DMS153 treated with DMSO at 0.1 percent for 48 hours (cell line): ENCODE measurements around the gene KRTAP13-2.

Source experiments
- DNase-seq: peaks from one replicate; lab custom pipeline; 2025; ENCODE audit not compliant: unreplicated experiment; lab: John Stamatoyannopoulos, UW

KRTAP13-2 gene, protein sequence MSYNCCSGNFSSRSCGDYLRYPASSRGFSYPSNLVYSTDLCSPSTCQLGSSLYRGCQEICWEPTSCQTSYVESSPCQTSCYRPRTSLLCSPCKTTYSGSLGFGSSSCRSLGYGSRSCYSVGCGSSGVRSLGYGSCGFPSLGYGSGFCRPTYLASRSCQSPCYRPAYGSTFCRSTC

GRCh38 chr21:30372139-30372770 lies at the start of gene KRTAP13-2:
Gene KRTAP13-2 (minus strand): TSS chr21:30372271. CDS start chr21:30372213, 58 bp downstream.
- DNase-seq, result no peak

DNA sequence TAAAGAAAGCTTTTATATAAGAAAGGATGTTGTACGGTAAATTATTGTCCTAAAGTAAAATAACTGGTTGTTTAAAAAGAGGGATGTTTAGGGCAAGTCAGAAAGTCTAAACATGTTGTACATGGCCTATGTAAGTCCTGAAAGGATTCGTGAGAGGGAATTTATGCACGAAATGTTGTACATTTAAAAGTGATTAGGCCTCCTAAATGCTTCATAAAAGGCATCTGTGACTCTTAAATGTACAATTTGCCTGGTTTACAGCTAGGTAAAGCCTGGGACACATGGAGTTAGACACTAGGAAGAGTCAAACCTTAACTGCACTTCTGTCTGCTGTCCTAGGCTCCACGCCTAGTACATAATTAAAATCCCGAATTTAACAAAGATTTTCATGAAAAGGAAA lies 43.9 kb upstream of the KRTAP13-2 start:
- no peak for DNase-seq

DNA sequence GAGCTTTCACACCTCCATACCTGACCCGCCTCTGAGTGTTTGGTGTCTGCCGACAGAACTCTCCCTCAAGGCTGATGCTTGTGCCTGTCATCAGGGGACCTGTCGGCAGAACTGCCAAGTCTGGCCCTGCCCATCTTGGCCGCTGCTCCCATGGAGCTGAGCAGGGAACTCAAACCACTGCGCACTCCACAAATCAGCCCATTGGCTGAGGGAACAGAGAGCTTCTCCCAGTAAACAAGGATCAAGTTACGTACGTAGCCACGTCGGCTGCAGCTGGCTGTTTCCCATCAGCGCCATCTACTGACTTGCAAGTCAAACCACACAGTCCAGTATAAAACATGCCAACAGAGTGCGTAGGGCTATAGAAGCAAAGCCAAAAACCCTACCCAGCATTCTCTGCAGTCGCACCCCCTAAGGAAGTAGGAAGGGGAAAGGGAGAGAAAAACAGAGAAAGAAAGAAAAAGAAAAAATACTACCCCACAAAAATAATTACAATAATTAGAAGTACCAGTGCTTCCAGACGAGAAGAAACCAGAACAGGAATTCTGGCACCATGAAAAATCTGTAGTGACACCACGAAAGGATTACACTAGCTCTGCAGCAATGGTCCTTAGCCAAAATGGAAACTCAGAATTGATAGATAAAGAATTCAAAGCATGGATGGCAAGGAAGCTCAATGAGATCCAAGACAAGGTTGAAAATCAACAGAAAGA lies 36.9 kb upstream of the KRTAP13-2 start:
- peak; percentile 69 for DNase-seq

GRCh38 chr21:30395731-30396130 lies 23.7 kb upstream of the KRTAP13-2 start, which contains the start of gene KRTAP13-1:
Gene KRTAP13-1 (plus strand): TSS chr21:30396031. CDS start chr21:30396087, 56 bp downstream.
- no peak for DNase-seq

GRCh38 chr21:30391492-30392025 lies 19.5 kb upstream of the KRTAP13-2 start:
- no peak for DNase-seq

- no peak for DNase-seq
These were observed 10.1 kb upstream of the KRTAP13-2 start for GRCh38 chr21:30382201-30382600.

GRCh38 chr21:30355906-30356305 lies 16.2 kb downstream of the KRTAP13-2 start:
- no peak for DNase-seq

GRCh38 chr21:30354308-30355005 lies 17.6 kb downstream of the KRTAP13-2 start:
- DNase-seq, result no peak

DNA sequence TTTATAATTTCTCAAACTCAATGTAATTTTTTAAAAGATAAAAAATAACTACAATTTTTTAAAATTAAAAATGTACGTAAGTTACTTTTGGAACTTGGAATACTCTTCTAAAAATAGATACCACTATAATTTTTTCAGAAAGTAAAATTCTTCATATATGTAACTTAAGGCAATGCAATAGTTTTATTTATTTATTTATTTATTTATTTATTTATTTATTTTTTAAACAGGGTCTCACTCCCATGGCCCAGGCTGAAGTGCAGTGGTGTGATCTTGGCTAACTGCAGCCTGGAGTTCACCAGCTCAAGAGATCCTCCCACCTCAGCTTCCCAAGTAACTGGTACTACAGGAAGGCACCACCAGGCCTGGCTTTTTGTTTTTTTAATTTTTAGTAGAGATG lies 20.5 kb downstream of the KRTAP13-2 start:
- DNase-seq, result no peak

DNA sequence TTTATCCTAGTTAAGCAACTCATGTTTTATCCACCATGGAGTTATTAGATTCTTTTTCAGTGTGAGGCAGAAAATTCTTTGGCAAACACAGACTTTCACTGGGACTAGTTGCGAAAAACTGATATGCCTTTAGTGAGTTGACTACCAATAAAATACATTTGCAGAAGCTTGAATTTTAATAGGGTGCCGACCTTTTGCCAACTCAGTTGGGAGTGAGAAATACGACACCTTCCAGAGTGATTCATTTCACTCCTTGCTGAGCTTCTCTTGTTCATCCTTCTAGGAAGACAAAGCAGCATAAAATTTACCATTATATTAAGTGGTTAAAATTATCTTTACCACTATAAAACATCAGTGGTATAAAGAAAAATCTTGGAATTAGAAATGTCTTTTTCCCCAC lies 22.5 kb downstream of the KRTAP13-2 start:
- no peak for DNase-seq

GRCh38 chr21:30348506-30348905 lies 23.6 kb downstream of the KRTAP13-2 start, which contains the start of gene KRTAP23-1:
Gene KRTAP23-1 (minus strand): TSS chr21:30348606. CDS start chr21:30348606, 0 bp downstream.
- no peak for DNase-seq

GRCh38 chr21:30345014-30345413 lies 27.1 kb downstream of the KRTAP13-2 start:
- DNase-seq, result no peak

DNA sequence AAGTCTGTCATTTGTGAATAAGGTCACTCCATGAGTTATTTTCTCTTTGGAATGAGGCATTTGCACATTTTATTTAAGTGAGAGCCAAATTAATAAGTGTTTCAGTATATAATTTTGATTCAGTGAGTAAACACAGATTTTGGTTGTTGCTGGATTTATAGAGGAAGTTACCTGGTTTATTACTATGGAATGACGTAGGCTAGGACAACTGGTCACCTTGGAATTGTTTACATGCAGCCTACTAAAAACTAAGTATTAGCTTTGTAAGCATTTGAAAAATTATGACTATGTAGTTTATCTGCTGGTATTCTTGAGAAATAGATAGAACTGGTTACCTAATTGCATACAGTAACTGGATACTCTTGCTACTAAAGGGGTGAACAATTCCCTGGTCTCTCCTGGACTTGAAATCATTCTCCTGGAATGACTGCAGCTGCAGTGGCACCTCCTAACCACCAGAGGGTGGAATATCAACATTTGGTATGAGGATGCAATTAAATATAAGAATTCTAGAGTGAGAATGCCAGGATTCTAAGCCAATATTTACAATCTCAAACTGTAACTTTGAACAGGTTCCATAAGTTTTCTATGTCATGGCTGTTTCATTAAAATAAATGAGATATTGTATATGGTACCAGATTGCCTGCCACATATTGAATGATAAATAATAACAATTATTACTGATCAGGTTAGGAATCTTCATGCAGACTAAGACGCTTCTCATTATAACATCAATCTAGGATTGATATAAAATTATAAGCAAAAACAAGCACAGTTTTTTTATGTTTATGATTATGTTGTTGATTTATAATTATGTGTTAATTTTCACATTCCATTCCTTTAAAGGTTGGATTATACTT lies 31.1 kb downstream of the KRTAP13-2 start:
- peak; percentile 3 for DNase-seq

- DNase-seq, result no peak
These were observed 33.4 kb downstream of the KRTAP13-2 start for GRCh38 chr21:30338717-30339116.

DNA sequence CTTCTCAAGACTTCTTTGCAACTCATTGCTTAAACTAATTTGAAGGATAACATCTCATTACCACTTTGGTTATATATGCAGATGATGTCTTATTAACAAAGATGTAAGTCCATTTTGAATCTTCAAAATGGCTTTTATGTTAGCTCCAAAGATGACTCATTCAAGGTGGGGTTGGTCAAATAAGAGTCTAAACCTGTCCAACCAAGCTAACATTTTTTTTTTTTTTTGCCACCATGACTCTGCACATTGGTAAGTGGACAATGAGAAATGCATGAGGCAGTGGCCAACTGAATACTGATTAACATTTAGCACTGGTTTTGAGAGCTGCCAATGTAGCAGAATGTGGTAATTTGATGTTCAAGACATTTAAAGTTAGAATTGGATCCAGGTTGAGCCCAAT lies 34.3 kb downstream of the KRTAP13-2 start:
- no peak for DNase-seq

- DNase-seq, result no peak
These were observed 34.8 kb downstream of the KRTAP13-2 start, which contains the start of gene KRTAP27-1 for GRCh38 chr21:30337276-30337744. Gene KRTAP27-1 (minus strand): TSS chr21:30337694. CDS start chr21:30337668, 26 bp downstream.

DNA sequence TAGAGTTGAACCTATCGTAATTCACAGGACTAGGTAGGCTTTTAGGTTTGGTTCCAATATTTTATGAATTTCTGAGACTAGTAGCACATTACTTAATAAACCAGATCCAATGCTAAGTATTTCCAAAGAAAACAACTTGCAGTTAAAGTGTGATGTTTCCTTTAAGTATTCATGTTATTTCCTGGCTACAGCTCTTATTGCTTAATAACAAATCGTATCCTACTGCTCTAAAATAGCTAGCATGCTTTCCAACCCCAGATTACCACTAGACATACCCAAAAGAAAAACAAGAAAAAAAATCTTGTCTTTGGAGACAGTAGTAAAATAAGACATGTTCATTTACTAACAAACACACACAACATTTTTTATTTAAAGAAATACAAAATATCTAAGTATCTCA lies 35.5 kb downstream of the KRTAP13-2 start:
- DNase-seq, result no peak

GRCh38 chr21:30333736-30334135 lies 38.3 kb downstream of the KRTAP13-2 start:
- DNase-seq, result no peak

- DNase-seq, result no peak
These were observed 39.4 kb downstream of the KRTAP13-2 start for GRCh38 chr21:30332681-30333080.
